ENCODE data around the gene HECTD4. TPM values are rescaled to one million over a fixed set of nuclear protein-coding genes. Genes with fewer than 3 reads are reported as not detected.

The HECTD4 gene
- total RNA-seq, 1 experiment from 2014 or later, result 13.1 TPM

DNA sequence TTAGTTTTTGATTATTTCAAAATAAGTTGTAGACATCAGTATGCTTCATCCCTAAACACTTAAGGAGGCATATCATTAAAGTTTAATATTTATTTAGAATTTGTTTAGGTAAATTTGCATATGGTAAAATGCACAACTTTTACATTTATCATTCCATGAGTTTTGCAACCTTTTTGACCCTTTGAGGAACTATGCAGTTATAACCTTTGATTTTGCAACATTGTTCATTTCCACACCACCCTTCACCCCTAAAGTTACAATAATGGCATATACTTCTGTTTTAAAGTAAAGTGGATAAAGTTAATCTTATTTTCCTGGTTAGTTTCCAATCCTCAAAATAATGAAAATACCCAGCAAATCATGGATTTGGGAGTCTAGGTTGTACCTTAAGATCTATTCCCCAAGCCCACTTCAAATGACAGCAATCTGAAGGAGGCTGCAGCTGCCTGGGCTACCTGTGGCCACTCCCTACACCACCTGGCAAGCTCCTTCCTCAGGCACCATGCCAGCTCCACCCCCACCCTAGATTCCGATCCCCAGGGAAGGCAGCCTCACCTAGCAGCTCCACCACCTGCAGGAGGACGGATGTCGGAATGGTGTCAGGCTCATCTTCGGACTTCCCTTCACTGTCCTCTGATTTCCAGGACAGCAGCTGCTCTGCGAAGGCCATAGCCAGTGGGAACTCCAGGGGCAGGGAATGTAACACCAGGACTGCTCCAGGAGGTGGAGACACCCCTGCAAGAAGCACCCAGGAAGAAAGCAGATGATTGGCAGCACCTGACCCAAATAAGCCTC, 191.8 kb downstream of the HECTD4 start:
- Histone ChIP-seq H3K9me3 (replicated peaks) (no peaks in the 10 kb centered on the region), H3K27me3 (no peaks in the 10 kb centered on the region), H3K27ac (no peak overlapping the region), H3K4me3 (no peak overlapping the region), H3K36me3 (no peaks in the 10 kb centered on the region), H3K4me1 (no peaks in the 10 kb centered on the region)
- no peak for DNase-seq

DNA sequence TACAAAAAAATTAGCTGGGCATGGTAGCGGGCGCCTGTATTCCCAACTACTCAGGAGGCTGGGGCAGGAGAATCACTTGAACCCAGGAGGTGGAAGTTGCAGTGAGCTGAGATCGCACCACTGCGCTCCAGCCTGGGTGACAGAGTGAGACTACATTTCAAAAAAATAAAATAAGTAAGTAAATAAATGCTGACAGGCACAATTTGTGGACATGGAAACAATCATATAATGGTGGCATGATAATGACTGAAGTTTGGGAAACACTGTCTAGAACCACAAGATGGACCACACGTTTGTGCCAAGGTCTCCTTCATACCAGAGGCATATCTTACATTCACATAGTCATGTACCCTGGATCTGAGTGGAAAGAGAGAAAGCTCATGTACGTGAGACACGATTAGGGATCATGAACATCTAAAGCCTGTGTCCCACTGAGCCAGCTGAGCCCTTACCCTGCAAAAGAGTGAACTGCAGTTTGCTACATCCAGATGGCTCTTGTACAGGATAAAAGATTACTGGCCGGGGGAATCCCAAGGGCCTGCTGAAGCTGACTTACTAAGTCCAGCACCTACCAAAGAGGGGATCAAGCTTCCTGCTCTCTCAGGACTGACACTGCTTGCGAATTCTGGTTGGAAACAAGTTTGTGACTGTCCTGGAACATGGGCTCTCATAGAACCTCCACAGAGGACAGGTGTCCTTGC, 194.0 kb downstream of the HECTD4 start:
- no peak for DNase-seq
- Histone ChIP-seq H3K4me1 (no peaks in the 10 kb centered on the region), H3K27me3 (no peaks in the 10 kb centered on the region), H3K9me3 (replicated peaks) (no peaks in the 10 kb centered on the region), H3K36me3 (no peaks in the 10 kb centered on the region; the same call in 1 of the 2 replicates), H3K4me3 (no peak overlapping the region), H3K27ac (no peak overlapping the region)

DNA sequence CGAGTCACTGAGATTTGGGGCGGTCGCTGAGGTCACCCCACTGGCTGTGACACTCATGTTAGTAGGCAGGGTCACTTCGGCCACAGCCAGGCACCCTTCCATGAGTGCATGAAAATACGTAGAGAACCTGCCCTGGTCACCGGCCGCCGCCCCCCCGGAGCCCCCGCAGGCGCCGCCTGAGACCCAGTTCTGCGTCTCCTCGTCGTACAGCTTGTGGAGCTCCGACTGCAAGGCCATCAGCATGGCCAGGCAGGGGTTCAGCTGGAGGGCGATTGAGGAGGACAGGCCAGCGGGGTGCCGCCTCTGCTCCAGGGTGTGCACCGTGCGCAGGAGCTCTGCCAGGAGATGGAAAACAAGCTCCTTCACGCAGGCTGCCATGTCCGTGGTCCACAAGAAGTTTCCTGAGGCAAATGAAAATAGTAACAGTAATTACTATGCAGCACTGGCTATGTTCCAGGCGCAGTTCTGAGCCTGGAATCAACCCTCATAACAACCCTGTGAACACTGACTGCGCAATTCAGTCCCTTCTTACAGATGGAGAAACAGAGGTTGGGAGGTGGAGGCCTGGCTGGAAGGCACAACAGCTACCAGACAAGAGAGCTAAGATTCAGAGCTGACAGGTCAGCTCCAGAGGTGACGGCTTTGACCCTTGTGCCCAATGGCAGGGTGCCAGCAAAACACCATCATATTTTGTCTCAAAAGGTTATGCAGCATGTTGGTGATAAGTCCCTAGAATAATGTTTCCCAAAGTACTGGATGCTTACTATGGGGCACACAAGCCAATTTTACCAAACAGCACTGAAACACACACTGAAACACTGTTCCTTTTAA, 196.9 kb downstream of the HECTD4 start:
- H3K4me3 ChIP-seq, result no peak overlapping the region

DNA sequence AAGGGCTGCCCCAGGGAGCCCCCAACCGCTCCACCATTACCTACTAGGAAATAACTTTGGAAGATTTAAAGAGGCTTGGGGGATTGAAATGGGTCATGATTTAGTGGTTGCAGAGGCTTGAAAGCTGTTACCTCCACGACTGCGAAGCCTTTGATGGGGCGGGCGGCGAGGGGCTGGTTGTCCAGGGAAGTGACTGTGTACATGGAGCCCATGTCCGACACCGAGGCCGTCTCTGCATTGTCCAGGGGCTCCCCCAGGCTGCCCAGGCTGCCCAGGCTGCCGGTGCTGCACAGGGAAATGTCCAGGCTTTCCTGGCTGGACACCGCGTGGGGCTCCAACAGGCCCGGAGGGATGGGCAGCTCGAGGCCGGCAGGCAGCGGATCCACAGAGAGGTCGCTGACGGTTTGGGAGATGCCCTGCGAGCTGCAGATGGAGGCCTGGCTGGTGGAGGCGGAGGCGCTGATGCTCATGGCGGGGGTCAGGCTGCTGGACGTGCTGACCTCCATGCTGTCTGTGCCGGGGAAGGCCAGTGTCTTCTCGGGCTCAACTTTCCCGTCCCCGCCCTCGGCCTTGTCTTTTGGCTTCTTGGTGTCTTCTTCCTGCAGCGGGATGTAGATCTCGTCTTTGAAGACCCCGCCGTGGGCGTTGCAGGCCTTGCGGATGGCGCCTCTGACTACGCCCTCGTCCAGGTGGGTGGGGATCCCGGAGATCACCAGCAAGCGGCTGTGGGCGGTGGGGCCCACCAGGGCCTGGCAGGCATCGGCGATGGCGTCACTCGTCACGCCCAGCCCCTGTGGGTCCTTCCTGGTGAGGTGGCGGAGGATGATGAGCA, 198.0 kb downstream of the HECTD4 start:
- Histone ChIP-seq H3K36me3 (no peaks in the 10 kb centered on the region; the same call in 1 of the 2 replicates), H3K4me1 (no peaks in the 10 kb centered on the region), H3K27me3 (no peaks in the 10 kb centered on the region), H3K9me3 (replicated peaks) (no peaks in the 10 kb centered on the region), H3K4me3 (no peak overlapping the region), H3K27ac (no peak overlapping the region)
- no peak for DNase-seq

More for the DNA sequence above, 196.9 kb downstream of the HECTD4 start:
- no peaks in the 10 kb centered on the region; the same call in 1 of the 2 replicates for H3K36me3 ChIP-seq
- H3K27me3 ChIP-seq, result no peaks in the 10 kb centered on the region
- no peak overlapping the region for H3K27ac ChIP-seq
- H3K9me3 ChIP-seq (replicated peaks), result no peaks in the 10 kb centered on the region
- no peak for DNase-seq
- H3K4me1 ChIP-seq, result no peaks in the 10 kb centered on the region

DNA sequence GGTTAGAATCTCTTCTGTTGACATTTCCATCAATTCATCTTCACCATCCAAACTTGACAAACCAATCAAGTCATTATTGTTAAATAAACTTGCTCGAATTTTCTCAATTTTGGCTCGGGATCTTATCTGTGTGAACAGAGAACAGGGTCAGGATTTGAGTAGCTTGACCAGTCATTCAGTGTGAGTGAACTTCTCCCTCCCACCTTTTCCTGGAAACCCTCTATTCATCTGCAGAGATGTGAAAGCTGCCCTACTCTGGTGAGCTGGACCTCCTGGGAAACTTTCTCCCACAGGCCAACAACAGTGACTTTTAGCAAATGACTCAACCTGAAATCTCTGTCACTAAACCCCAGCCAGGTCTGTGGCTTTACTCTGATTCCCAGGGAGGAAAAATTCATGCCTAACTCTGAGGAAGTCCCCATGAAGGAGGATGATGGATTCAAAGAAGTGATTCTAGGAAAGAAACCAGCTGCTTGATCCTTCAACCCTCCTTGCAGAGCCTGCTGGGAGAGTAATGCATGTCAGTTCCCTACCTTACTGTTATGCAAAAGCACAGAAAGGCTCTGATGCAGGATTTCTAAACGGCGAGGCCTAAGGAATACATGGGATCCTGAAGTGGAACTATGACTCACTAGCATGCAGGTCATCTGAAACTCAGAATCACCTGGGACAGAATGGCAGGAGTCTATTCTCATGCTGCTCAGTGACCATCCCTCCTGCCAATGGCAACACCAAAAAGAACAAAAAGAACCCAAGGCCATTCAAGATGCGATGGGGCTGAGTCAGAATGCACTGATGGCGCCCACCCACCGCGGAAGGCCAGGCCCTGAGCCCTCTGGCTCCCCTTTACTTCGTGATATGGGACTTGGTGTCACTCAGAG, 198.8 kb downstream of the HECTD4 start:
- H3K9me3 ChIP-seq (replicated peaks), result no peaks in the 10 kb centered on the region
- no peaks in the 10 kb centered on the region for H3K4me1 ChIP-seq
- no peaks in the 10 kb centered on the region; the same call in 1 of the 2 replicates for H3K36me3 ChIP-seq
- H3K27ac ChIP-seq, result peak overlapping the region; percentile 37; the same call in 1 of the 2 replicates
- H3K4me3 ChIP-seq, result no peak overlapping the region
- peak in 1 of 2 experiments; percentile 11 for DNase-seq
- no peaks in the 10 kb centered on the region for H3K27me3 ChIP-seq

DNA sequence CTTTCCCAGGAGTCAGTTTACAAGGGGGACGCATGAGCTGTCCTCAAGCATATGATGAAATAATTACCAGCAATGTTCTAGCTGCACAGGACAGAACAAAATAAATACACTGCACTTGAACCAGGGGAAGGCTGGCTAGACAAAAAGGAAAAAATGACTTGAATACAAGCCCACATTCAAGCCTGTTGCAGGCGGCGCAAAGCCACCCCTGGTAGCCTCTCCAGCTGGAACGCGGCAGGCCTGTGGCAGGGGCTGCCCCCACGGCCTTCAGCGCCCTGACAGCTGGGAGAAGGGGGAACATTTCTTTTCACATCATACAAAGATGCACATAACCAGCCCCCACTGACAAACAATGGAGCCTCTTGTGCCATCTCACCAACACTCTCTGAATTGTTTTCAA, 199.7 kb downstream of the HECTD4 start:
- Histone ChIP-seq H3K27ac (no peak overlapping the region), H3K27me3 (no peaks in the 10 kb centered on the region), H3K36me3 (peaks cover 4% of the 10 kb centered on the region), H3K9me3 (replicated peaks) (no peaks in the 10 kb centered on the region), H3K4me1 (no peaks in the 10 kb centered on the region), H3K4me3 (no peak overlapping the region)
- DNase-seq, result peak; percentile 64 to 75

DNA sequence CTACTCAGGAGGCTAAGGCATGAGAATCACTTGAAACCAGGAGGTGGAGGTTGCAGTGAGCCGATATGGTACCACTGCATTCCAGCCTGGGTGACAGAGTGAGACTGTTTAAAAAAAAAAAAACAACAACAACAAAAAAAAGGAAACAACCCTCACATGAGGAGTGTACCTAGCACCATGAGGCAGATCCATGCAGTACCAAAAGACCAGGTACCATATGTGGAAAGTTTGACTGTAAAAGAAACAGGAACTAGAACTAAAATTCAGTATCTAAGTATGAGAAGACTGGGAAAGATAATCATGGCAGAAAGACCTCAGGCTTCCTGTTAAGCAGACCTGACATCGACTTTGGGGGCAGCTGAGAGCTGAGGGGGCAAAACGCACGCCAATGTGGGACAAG, 201.8 kb downstream of the HECTD4 start:
- Histone ChIP-seq H3K9me3 (replicated peaks) (no peaks in the 10 kb centered on the region), H3K4me1 (no peaks in the 10 kb centered on the region), H3K27ac (no peak overlapping the region), H3K36me3 (peaks cover 4% of the 10 kb centered on the region), H3K4me3 (no peak overlapping the region), H3K27me3 (no peaks in the 10 kb centered on the region)
- DNase-seq, result no peak

DNA sequence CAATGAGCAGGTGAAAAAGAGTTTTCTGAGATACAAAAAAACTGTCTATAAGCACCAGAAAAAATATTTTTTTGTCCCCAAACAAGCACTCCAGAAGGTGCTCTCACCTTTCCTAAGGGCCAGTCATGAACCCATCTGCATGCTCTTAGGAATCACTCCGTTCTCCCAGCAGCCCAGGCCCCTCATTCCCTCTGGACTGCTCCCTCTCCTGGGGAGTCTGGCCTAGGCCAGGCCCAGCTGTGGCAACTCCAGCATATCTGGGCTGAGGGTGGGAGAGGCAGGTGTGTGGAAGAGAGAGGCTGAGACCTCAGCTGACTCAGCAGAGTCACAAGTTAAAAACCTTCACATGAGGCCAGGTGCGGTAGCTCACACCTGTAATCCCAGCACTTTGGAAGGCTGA, 202.3 kb downstream of the HECTD4 start:
- no peaks in the 10 kb centered on the region for H3K4me1 ChIP-seq
- H3K36me3 ChIP-seq, result peaks cover 4% of the 10 kb centered on the region
- H3K4me3 ChIP-seq, result no peak overlapping the region
- H3K9me3 ChIP-seq (replicated peaks), result no peaks in the 10 kb centered on the region
- no peaks in the 10 kb centered on the region for H3K27me3 ChIP-seq
- DNase-seq, result no peak
- no peak overlapping the region for H3K27ac ChIP-seq

DNA sequence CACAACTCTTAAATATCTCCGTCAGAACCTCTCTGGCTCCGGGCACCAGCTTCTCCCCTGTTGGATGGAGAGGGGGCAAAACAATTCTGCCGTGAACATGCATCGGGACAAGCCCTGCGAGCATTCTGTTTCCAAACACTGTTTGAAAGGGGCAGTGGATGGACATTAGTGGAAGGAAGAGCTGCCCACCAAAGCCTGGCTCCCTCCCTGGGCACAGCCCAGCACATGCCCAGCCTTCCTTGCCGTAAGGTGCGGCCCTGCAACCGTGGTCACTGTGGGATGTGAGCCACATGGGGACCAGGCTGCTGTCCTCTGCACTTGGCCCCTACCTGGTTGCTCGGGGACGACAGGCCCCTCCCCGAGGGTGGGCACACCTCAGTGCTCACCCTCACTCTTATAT, 202.9 kb downstream of the HECTD4 start:
- Histone ChIP-seq H3K36me3 (peaks cover 4% of the 10 kb centered on the region), H3K27me3 (no peaks in the 10 kb centered on the region), H3K4me1 (no peaks in the 10 kb centered on the region), H3K4me3 (no peak overlapping the region), H3K27ac (no peak overlapping the region), H3K9me3 (replicated peaks) (no peaks in the 10 kb centered on the region)
- no peak for DNase-seq

DNA sequence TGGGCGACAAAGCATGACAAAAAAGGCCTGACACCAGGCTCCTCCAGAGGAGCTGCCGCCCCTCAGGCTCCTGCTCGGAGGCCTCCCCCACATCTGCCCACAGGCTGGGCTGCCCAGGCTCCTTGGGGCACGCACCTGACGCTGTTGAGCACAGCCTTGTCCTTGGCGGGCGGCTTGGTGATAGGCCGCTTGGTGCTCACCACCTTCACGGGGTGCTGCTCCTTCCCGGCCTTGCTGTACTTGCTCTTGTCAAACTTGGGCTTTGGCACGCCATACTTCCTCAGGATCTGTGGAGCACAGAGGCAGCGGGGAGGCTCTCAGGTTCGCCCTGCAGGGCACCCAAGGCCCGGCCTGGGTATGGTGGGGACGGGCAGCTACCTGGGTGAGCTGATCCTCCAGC, 203.4 kb downstream of the HECTD4 start:
- no peaks in the 10 kb centered on the region for H3K4me1 ChIP-seq
- DNase-seq, result no peak
- no peak overlapping the region for H3K27ac ChIP-seq
- no peaks in the 10 kb centered on the region for H3K9me3 ChIP-seq (replicated peaks)
- H3K27me3 ChIP-seq, result no peaks in the 10 kb centered on the region
- H3K4me3 ChIP-seq, result no peak overlapping the region
- peaks cover 4% of the 10 kb centered on the region; the same call in 1 of the 2 replicates for H3K36me3 ChIP-seq

DNA sequence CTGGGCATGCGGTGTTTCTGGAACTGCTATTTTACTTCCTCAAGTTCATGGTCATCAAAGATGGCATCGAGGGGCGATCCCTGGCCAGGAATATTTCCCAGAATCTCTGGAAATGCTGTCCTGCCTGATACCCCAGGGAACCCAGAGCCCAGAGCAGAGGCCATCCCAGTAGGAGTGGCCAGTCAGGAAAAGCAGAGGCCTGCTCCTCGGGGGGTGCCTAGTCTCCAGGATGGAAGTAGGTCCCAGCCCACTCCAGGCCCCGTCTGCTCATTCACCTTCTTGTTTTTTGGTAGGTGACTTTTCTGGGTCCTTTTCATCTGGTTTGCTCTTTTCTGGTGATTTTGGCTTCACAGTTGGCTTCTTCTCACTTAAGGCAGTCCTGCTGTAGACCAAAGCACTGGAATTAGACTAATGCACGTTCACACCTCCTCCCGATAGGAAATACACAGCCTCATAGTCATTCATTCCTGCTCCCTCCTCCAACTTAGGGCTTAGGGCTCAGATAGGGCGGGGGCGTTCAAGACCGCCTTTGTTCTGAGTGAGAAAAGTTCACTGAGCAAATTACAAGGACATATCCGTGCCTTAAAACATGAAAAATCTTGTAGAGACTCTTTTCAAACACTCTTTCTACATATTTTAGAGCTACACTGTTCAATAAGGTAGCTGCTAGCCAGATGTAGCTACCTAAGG, 205.8 kb downstream of the HECTD4 start:
- Histone ChIP-seq H3K4me3 (no peak overlapping the region), H3K27ac (no peak overlapping the region), H3K27me3 (no peaks in the 10 kb centered on the region), H3K4me1 (no peaks in the 10 kb centered on the region), H3K36me3 (peaks cover 4% of the 10 kb centered on the region; the same call in 1 of the 2 replicates), H3K9me3 (replicated peaks) (no peaks in the 10 kb centered on the region)
- no peak for DNase-seq

DNA sequence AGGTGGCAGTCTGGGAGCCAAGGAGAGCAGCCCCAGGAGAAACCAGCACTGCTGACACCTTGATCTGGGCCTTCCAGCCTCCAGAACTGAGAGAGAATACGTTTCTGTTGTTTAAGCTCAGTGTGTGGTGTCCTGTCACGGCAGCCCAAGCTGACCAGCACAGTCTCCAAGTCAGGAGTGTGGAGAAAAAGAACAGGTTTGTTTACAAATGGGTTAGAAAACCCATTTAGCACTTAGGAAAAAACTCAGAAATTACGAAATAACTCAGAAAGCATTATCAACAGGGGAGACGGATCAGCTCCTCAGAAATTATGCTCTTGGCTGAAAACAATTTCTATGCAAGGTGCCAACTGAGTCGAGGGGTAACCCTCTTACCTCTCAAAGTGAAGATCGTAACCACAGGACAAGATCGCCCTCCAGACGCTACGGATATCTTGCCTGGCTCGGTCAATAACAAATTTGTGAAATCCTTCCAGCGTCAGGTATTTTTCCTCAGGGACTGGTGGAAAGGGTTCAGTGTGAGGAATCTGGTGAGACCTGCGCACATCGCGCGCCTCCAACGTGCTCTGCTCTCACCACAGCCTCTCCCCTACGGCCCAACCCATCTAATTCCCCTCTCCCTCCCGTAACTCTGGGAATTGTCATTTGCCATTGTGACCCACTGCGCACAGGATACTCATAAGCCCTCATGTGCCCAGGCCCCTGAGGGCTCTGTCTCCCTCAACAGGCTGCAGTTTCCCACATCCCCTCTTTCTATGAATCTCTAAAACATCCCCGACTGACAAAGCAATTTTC, 206.7 kb downstream of the HECTD4 start:
- no peak for DNase-seq
- Histone ChIP-seq H3K27ac (no peak overlapping the region), H3K4me3 (no peak overlapping the region), H3K36me3 (peaks cover 4% of the 10 kb centered on the region; the same call in 1 of the 2 replicates), H3K4me1 (no peaks in the 10 kb centered on the region), H3K9me3 (replicated peaks) (no peaks in the 10 kb centered on the region), H3K27me3 (no peaks in the 10 kb centered on the region)
